SK-N-SH (cell line): ENCODE measurements around the gene EXOC4.

Experiments
- CHD2 ChIP-seq: fragments of 150-350 bp; IDR thresholded peaks from 2 replicates; pipeline ENCODE4 v1.6.1; 2018; ENCODE audit warnings: low read length; ENCODE audit not compliant: partially characterized antibody
- FOSL2 ChIP-seq: IDR thresholded peaks from 2 replicates; pipeline ENCODE4 v1.4.0; 2012; ENCODE audit warnings: low read depth, mild to moderate bottlenecking, moderate library complexity, borderline replicate concordance
- GABPA ChIP-seq: IDR thresholded peaks from 2 replicates; pipeline ENCODE4 v1.4.0; 2012; ENCODE audit warnings: low read depth, mild to moderate bottlenecking
- POLR2AphosphoS5 ChIP-seq: IDR thresholded peaks from 2 replicates; pipeline ENCODE4 v1.6.1; 2012; ENCODE audit warnings: low read depth, low read length
- SMC3 ChIP-seq: IDR thresholded peaks from 2 replicates; pipeline ENCODE4 v1.6.1; 2012; ENCODE audit warnings: low read depth, low read length, improper control_type of control experiment
- TF ChIP-seq, protein P1 (sequence below): fragments of 200-600 bp; sonication (generic); IDR thresholded peaks from 2 replicates; pipeline ENCODE4 v1.6.1; 2017; ENCODE audit warnings: antibody characterized with exemption, mild to moderate bottlenecking, moderate library complexity
- TF ChIP-seq, protein P2 (sequence below): IDR thresholded peaks from 2 replicates; pipeline ENCODE4 v1.4.0; 2012; ENCODE audit warnings: low read depth

DNA sequence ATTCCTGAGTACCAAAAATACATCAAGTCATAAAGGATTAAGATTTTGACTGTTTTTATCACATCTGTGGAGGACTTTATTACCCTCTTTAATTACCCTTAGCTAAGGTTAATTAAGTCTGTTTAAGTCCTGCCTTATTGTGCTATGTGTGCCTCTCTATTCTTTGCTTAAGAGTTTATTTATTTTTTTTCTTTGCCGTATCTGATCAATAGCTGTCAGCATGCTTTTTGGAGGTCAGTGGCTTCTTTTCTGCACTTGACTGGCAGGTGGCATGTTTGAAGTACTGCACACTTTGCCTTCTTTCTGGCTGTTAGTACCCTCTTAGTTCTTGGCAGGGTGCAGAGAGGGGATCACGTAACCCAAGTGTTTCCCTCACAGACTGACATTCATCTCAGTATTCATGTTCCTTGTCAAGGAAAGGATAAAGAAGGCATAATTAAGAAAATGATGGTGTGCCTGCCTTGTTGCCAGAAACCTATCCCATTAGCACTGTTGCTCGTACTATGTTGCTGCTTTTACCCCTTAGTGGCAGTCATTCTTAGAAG lies 225.8 kb downstream of the EXOC4 start:
- TF ChIP-seq, protein P1, sequence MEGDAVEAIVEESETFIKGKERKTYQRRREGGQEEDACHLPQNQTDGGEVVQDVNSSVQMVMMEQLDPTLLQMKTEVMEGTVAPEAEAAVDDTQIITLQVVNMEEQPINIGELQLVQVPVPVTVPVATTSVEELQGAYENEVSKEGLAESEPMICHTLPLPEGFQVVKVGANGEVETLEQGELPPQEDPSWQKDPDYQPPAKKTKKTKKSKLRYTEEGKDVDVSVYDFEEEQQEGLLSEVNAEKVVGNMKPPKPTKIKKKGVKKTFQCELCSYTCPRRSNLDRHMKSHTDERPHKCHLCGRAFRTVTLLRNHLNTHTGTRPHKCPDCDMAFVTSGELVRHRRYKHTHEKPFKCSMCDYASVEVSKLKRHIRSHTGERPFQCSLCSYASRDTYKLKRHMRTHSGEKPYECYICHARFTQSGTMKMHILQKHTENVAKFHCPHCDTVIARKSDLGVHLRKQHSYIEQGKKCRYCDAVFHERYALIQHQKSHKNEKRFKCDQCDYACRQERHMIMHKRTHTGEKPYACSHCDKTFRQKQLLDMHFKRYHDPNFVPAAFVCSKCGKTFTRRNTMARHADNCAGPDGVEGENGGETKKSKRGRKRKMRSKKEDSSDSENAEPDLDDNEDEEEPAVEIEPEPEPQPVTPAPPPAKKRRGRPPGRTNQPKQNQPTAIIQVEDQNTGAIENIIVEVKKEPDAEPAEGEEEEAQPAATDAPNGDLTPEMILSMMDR, result no peak
- no peak for TF ChIP-seq POLR2AphosphoS5
- no peak for TF ChIP-seq CHD2
- TF ChIP-seq FOSL2, result no peak
- TF ChIP-seq, protein P2, sequence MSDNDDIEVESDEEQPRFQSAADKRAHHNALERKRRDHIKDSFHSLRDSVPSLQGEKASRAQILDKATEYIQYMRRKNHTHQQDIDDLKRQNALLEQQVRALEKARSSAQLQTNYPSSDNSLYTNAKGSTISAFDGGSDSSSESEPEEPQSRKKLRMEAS, result no peak
- TF ChIP-seq GABPA, result no peak
- TF ChIP-seq SMC3, result no peak
